ENCODE results near the gene SMIM33.

- TF ChIP-seq CTCF (IDR thresholded peaks at IDR 0.05), result no peak
- no peak for TF ChIP-seq GABPB1 (CRISPR knock-in tag; IDR thresholded peaks at IDR 0.05)
- TF ChIP-seq, protein P1, sequence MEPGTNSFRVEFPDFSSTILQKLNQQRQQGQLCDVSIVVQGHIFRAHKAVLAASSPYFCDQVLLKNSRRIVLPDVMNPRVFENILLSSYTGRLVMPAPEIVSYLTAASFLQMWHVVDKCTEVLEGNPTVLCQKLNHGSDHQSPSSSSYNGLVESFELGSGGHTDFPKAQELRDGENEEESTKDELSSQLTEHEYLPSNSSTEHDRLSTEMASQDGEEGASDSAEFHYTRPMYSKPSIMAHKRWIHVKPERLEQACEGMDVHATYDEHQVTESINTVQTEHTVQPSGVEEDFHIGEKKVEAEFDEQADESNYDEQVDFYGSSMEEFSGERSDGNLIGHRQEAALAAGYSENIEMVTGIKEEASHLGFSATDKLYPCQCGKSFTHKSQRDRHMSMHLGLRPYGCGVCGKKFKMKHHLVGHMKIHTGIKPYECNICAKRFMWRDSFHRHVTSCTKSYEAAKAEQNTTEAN (CRISPR knock-in tag; IDR thresholded peaks at IDR 0.05), result no peak
- no peak for TF ChIP-seq FOXJ3 (CRISPR knock-in tag; IDR thresholded peaks at IDR 0.05; ENCODE audit: borderline replicate concordance)
- no peak for TF ChIP-seq CREM (CRISPR knock-in tag; IDR thresholded peaks at IDR 0.05)
- TF ChIP-seq RORB (CRISPR knock-in tag; IDR thresholded peaks at IDR 0.05), result no peak
Observed at GRCh38 chr5:139475865-139476617, 5.2 kb downstream of the SMIM33 start.
